Sigmoid colon (tissue), 7 donors: ENCODE results near the gene NKAIN4. TPM values are rescaled to one million over a fixed set of nuclear protein-coding genes. Genes with fewer than 3 reads are reported as not detected.

Experiments
- DNase-seq: peaks from one replicate; pipeline ENCODE4 v3.0.0-alpha.2; 2019
- H3K27ac ChIP-seq, 4 donors: fragments of 200-600 bp; sonication (generic); one replicate each; pipeline ENCODE4 v1.5.1; 2016 to 2019; ENCODE audit warnings: mild to moderate bottlenecking in 1 of 4
- H3K27me3 ChIP-seq, 3 donors: fragments of 200-600 bp; sonication (generic); one replicate each; pipeline ENCODE4 v1.5.1; 2019; ENCODE audit warnings: mild to moderate bottlenecking in 1 of 3
- H3K36me3 ChIP-seq, 4 donors: fragments of 200-600 bp; sonication (generic); one replicate each; pipeline ENCODE4 v1.5.1; 2016 to 2019
- H3K4me1 ChIP-seq, 4 donors: fragments of 200-600 bp; sonication (generic); one replicate each; pipeline ENCODE4 v1.5.1; 2017 to 2019
- H3K4me3 ChIP-seq, 4 donors: fragments of 200-600 bp; sonication (generic); one replicate each; pipeline ENCODE4 v1.5.1; 2017 to 2019; ENCODE audit warnings: mild to moderate bottlenecking in 2 of 4, moderate library complexity in 1 of 4
- H3K9me3 ChIP-seq, 4 donors: fragments of 200-600 bp in 3 of 4; sonication (generic) in 3 of 4; one replicate each; pipeline versions ENCODE4 v1.5.1 to v1.6.1; 2013 to 2019
- CTCF ChIP-seq, 4 experiments: fragments of 450-650 bp in 3 of 4; fragments of 200-600 bp in 1 of 4; IDR thresholded peaks; one replicate each; pipeline ENCODE4 v1.5.1; 2016 to 2019; ENCODE audit warnings: antibody characterized with exemption in 4 of 4, mild to moderate bottlenecking in 3 of 4, moderate library complexity in 2 of 4
- EP300 ChIP-seq, 4 donors: sonication (generic); formaldehyde crosslinking; IDR thresholded peaks; one replicate each; pipeline ENCODE4 v1.6.1; 2017; ENCODE audit warnings: antibody characterized with exemption in 4 of 4
- POLR2A ChIP-seq, 2 donors: fragments of 450-650 bp; IDR thresholded peaks; one replicate each; pipeline ENCODE4 v1.6.1; 2016; ENCODE audit warnings: antibody characterized with exemption in 2 of 2, mild to moderate bottlenecking in 2 of 2, moderate library complexity in 2 of 2
- POLR2AphosphoS5 ChIP-seq, 4 donors: sonication (generic); formaldehyde crosslinking; IDR thresholded peaks; one replicate each; pipeline ENCODE4 v1.6.1; 2017; ENCODE audit warnings: antibody characterized with exemption in 4 of 4
- WGBS, 2 donors: extraction: QIAGEN DNeasy Blood & Tissue Kit; methylation state at CpG; one replicate each; pipeline ENCODE4 v1.1.7; 2013; 5-methylcytosine and 5-hydroxymethylcytosine counted together
- intact Hi-C: fragments of 100-400 bp; cut with DNase I; formaldehyde crosslinking; loops from one replicate; pipeline ENCODE4 v1.15.1; 2023
- polyA plus RNA-seq, 3 donors: library from polyadenylated mRNA; stranded (reverse); fragments of 200-250 nt; gene quantifications; one replicate each; pipeline ENCODE4 v1.2.3, GENCODE V29; 2013
- total RNA-seq, 4 donors: library from RNA; depleted of rRNA; stranded (reverse); fragments of >200 nt; gene quantifications; one replicate each; pipeline ENCODE4 v1.1.0, GENCODE V29; 2016
- donor health status: healthy with polysubstance abuse.
- donor health status: Bipolar disorder and iron deficiency.
- donor health status: healthy.

NKAIN4 gene
- total and polyA plus RNA-seq, 7 donors = 0.33 to 4.4 (median 0.95) TPM; not detected in 2

DNA sequence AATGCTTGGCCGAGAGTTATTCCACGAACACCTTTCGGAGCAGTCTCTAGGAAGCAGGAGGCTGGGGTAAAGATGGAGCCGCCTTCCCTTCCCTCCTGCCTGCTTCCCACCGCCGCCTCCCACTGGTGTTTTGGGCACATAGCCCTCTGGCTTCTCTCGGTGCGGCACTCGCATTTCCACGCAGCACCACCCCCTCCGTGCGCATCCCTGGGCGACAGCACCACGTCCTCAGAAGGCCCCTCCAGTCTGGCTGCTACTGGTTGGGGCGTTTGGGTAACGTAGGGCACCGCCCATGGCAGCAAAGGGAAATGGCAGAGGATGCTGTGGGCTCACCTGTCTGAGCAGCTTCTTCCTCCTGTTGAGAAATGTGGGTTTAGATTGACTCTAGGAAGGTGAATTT is 41.2 kb upstream of the NKAIN4 start:
- Histone ChIP-seq H3K27me3 (peaks cover 21 to 78% (median 60%) of the 10 kb centered on the region in 3 donors), H3K9me3 (no peaks in the 10 kb centered on the region), H3K4me3 (no peak overlapping the region), H3K27ac (no peak overlapping the region), H3K36me3 (no peaks in the 10 kb centered on the region), H3K4me1 (peaks cover 0 to 7% (median 4%) of the 10 kb centered on the region in 4 donors)
- WGBS, 2 donors = 26 to 32% methylated on average over 17 of the region's 17 CpGs
- DNase-seq = no peak
- TF ChIP-seq EP300 (IDR thresholded peaks at IDR 0.05) (no peak), POLR2AphosphoS5 (IDR thresholded peaks at IDR 0.05) (no peak), POLR2A (IDR thresholded peaks at IDR 0.05) (no peak), CTCF (IDR thresholded peaks at IDR 0.05) (no peak)
- intact Hi-C loops = no loop called here

GRCh38 chr20:63295018-63295417 is 40.8 kb upstream of the NKAIN4 start:
- Histone ChIP-seq H3K36me3 (no peaks in the 10 kb centered on the region), H3K27ac (no peak overlapping the region), H3K4me1 (peaks cover 0 to 7% (median 4%) of the 10 kb centered on the region in 4 donors), H3K4me3 (no peak overlapping the region), H3K27me3 (peaks cover 21 to 74% (median 60%) of the 10 kb centered on the region in 3 donors), H3K9me3 (no peaks in the 10 kb centered on the region)
- DNase-seq = no peak
- TF ChIP-seq POLR2AphosphoS5 (IDR thresholded peaks at IDR 0.05) (no peak), CTCF (IDR thresholded peaks at IDR 0.05) (no peak)
- WGBS, 2 donors = 34 to 47% methylated on average over 19 of the region's 19 CpGs
- intact Hi-C loops = no loop called here

GRCh38 chr20:63294536-63294900 is 40.3 kb upstream of the NKAIN4 start:
- peaks cover 0 to 7% (median 4%) of the 10 kb centered on the region in 4 donors for H3K4me1 ChIP-seq
- no peak overlapping the region for H3K27ac ChIP-seq
- 79 to 85% methylated on average over 12 of the region's 12 CpGs for WGBS, 2 donors
- intact Hi-C loops = no loop called here
- no peak for TF ChIP-seq CTCF (IDR thresholded peaks at IDR 0.05)
- no peak for TF ChIP-seq POLR2AphosphoS5 (IDR thresholded peaks at IDR 0.05)
- no peak for TF ChIP-seq EP300 (IDR thresholded peaks at IDR 0.05)
- no peak for TF ChIP-seq POLR2A (IDR thresholded peaks at IDR 0.05)
- H3K9me3 ChIP-seq = no peaks in the 10 kb centered on the region
- DNase-seq = no peak
- peaks cover 21 to 70% (median 59%) of the 10 kb centered on the region in 3 donors for H3K27me3 ChIP-seq
- peaks cover 0 to 1% (median 0%) of the 10 kb centered on the region in 4 donors for H3K36me3 ChIP-seq
- no peak overlapping the region for H3K4me3 ChIP-seq

- Histone ChIP-seq H3K9me3 (no peaks in the 10 kb centered on the region), H3K27me3 (peaks cover 21 to 65% (median 54%) of the 10 kb centered on the region in 3 donors), H3K36me3 (peaks cover 0 to 6% (median 0%) of the 10 kb centered on the region in 4 donors), H3K4me3 (no peak overlapping the region), H3K27ac (no peak overlapping the region), H3K4me1 (peaks cover 0 to 7% (median 4%) of the 10 kb centered on the region in 4 donors)
- no peak for DNase-seq
- 48 to 62% methylated on average over 20 to 22 of the region's 22 CpGs for WGBS, 2 donors
- intact Hi-C loops = no loop called here
- TF ChIP-seq EP300 (IDR thresholded peaks at IDR 0.05) (no peak), POLR2AphosphoS5 (IDR thresholded peaks at IDR 0.05) (no peak), POLR2A (IDR thresholded peaks at IDR 0.05) (no peak), CTCF (IDR thresholded peaks at IDR 0.05) (no peak)
These were observed 39.7 kb upstream of the NKAIN4 start for GRCh38 chr20:63293871-63294535.
